SU-DHL-6 (cell line): Measurements from ENCODE around the gene OLAH.

Source experiments
- H2AFZ ChIP-seq: fragments of 200-600 bp; sonication (generic); 2 replicates; pipeline ENCODE4 v1.6.1; 2014; ENCODE audit warnings: low read depth, mild to moderate bottlenecking, moderate library complexity, mixed read lengths, antibody characterized with exemption, low read length; ENCODE audit not compliant: severe bottlenecking
- H3F3A ChIP-seq: fragments of 200-600 bp; shearing (Covaris generic); 2 replicates; pipeline ENCODE4 v1.6.0; 2016; ENCODE audit warnings: antibody characterized with exemption, mild to moderate bottlenecking; ENCODE audit not compliant: insufficient read depth
- H3K27ac ChIP-seq: fragments of 200-600 bp; sonication (generic); 2 replicates; pipeline ENCODE4 v1.5.1; 2016; ENCODE audit warnings: low read depth, mild to moderate bottlenecking, low read length, moderate library complexity, mixed read lengths
- H3K27me3 ChIP-seq: fragments of 200-600 bp; sonication (generic), shearing (Covaris generic); 2 replicates; pipeline ENCODE4 v1.6.0; 2014; ENCODE audit warnings: mild to moderate bottlenecking, low read length
- H3K36me3 ChIP-seq: fragments of 200-600 bp; sonication (generic); 2 replicates; pipeline ENCODE4 v1.6.1; 2014; ENCODE audit warnings: mild to moderate bottlenecking, low read length, mixed read lengths
- H3K4me2 ChIP-seq: fragments of 300-600, 200-600 bp; shearing (Covaris generic), sonication (generic); 2 replicates; pipeline ENCODE4 v1.6.0; 2014; ENCODE audit warnings: low read length, low read depth, mild to moderate bottlenecking; ENCODE audit not compliant: poor library complexity, severe bottlenecking
- H3K4me3 ChIP-seq: fragments of 200-600 bp; sonication (generic); 2 replicates; pipeline ENCODE4 v1.5.1; 2014; ENCODE audit warnings: antibody characterized with exemption, low read length, mild to moderate bottlenecking, mixed read lengths; ENCODE audit not compliant: insufficient read depth, poor library complexity, severe bottlenecking
- H3K79me2 ChIP-seq: fragments of 200-600 bp; sonication (generic); 2 replicates; pipeline ENCODE4 v1.6.1; 2014; ENCODE audit warnings: mild to moderate bottlenecking, low read length, moderate library complexity; ENCODE audit not compliant: insufficient read depth
- H3K9ac ChIP-seq: fragments of 200-600 bp; sonication (generic); 2 replicates; pipeline ENCODE4 v1.7.0; 2014; ENCODE audit warnings: mild to moderate bottlenecking, low read length
- H3K9me2 ChIP-seq: fragments of 200-600 bp; sonication (generic); replicated peaks from 2 replicates; pipeline ENCODE4 v1.6.1; 2014; ENCODE audit warnings: low read length; ENCODE audit not compliant: insufficient read depth
- H3K9me3 ChIP-seq: fragments of 200-600 bp; sonication (generic); 2 replicates; pipeline ENCODE4 v1.6.1; 2014; ENCODE audit warnings: low read length, mixed read lengths; ENCODE audit not compliant: insufficient read depth
- H4K20me1 ChIP-seq: fragments of 200-600 bp; sonication (generic); 2 replicates; pipeline ENCODE4 v1.6.1; 2014; ENCODE audit warnings: low read depth, mild to moderate bottlenecking, antibody characterized with exemption, low read length, moderate library complexity, mixed read lengths
- CTCF ChIP-seq: fragments of 200-600 bp; sonication (generic); IDR thresholded peaks from one replicate; pipeline ENCODE4 v1.5.1; 2017; ENCODE audit warnings: antibody characterized with exemption, mild to moderate bottlenecking, low read length, moderate library complexity; ENCODE audit not compliant: insufficient read depth, poor library complexity, severe bottlenecking
- EZH2phosphoT487 ChIP-seq: fragments of 200-600 bp; sonication (generic), shearing (Covaris generic); conservative IDR thresholded peaks from 2 replicates; pipeline ENCODE4 v1.6.1; 2018; ENCODE audit warnings: mild to moderate bottlenecking, antibody characterized with exemption, low read length, moderate library complexity, mixed read lengths

OLAH gene

GRCh38 chr10:15083674-15084501 lies 40.1 kb downstream of the OLAH start:
- Histone ChIP-seq H3K79me2 (no peaks in the 10 kb centered on the region), H3K9me3 (no peaks in the 10 kb centered on the region), H2AFZ (no peak overlapping the region), H3K27me3 (no peaks in the 10 kb centered on the region), H3K27ac (no peak overlapping the region), H3F3A (no peaks in the 10 kb centered on the region), H3K4me2 (no peak overlapping the region), H3K9me2 (no peaks in the 10 kb centered on the region), H4K20me1 (no peaks in the 10 kb centered on the region), H3K36me3 (no peaks in the 10 kb centered on the region), H3K9ac (no peak overlapping the region), H3K4me3 (no peak overlapping the region)
- no peak for TF ChIP-seq EZH2phosphoT487

GRCh38 chr10:15084502-15084922 lies 40.8 kb downstream of the OLAH start:
- Histone ChIP-seq H3K27me3 (no peaks in the 10 kb centered on the region), H3K4me2 (no peak overlapping the region), H3K4me3 (no peak overlapping the region), H3K9me3 (no peaks in the 10 kb centered on the region), H3F3A (no peaks in the 10 kb centered on the region), H3K9me2 (no peaks in the 10 kb centered on the region), H3K9ac (no peak overlapping the region), H3K36me3 (no peaks in the 10 kb centered on the region), H3K27ac (no peak overlapping the region), H2AFZ (no peak overlapping the region), H4K20me1 (no peaks in the 10 kb centered on the region), H3K79me2 (no peaks in the 10 kb centered on the region)
- TF ChIP-seq CTCF: no peak
- no peak for TF ChIP-seq EZH2phosphoT487

GRCh38 chr10:15088428-15089261 lies 44.9 kb downstream of the OLAH start, which contains the start of gene ACBD7:
Gene ACBD7, minus strand, starts transcription at chr10:15088776. Its CDS starts 48 bp downstream, at chr10:15088728.
- peak within 1 kb of the TSS; percentile 91 for H2AFZ ChIP-seq
- no peaks in the 10 kb centered on the region for H3K79me2 ChIP-seq
- peak within 1 kb of the TSS; percentile 76 for H3K4me3 ChIP-seq
- H3K9me3 ChIP-seq: no peaks in the 10 kb centered on the region
- no peaks in the 10 kb centered on the region for H3K27me3 ChIP-seq
- no peaks in the 10 kb centered on the region for H4K20me1 ChIP-seq
- no peak within 1 kb of the TSS for H3K27ac ChIP-seq
- no peaks in the 10 kb centered on the region for H3K9me2 ChIP-seq
- H3K36me3 ChIP-seq: no peaks in the 10 kb centered on the region
- no peaks in the 10 kb centered on the region for H3F3A ChIP-seq
- peak within 1 kb of the TSS; percentile 58 for H3K9ac ChIP-seq
- TF ChIP-seq CTCF (no peak), EZH2phosphoT487 (no peak)
- peak within 1 kb of the TSS; percentile 70 for H3K4me2 ChIP-seq
